HG02970 (cell line): ENCODE measurements around the gene FBRS.
"Not testable (repeated sequence)": the region's sequence is repeated elsewhere in the genome, so short reads cannot be mapped to it uniquely, and the experiment has no call there.

Experiments used
- ATAC-seq: cut with Tn5 transposase; IDR thresholded peaks from one replicate; pipeline ENCODE4 v1.9.1; 2021; ENCODE audit warnings: mild to moderate bottlenecking, moderate library complexity, moderate number of reproducible peaks; ENCODE audit not compliant: unreplicated experiment, low FRiP score

The FBRS gene

DNA sequence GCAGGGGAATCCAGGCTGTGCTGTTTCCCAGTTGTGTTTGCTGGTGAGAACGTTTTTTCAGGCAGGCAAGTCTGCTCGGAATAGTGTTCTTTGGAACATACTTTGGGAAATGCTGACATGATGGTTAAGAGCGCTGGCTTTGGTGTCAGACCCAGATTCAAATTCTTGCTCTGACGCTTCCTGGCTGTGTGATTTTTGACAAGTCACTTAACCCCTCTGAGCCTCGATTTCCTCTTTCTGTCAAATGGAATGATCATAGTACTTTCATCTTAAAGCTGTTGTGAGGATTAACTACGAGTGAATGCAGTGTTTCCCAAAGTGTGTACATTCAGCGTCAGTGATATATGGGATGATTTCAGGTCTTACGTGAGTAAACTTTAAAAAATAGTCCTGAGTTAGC lies 4.8 kb downstream of the FBRS start:
- ATAC-seq, result no peak

DNA sequence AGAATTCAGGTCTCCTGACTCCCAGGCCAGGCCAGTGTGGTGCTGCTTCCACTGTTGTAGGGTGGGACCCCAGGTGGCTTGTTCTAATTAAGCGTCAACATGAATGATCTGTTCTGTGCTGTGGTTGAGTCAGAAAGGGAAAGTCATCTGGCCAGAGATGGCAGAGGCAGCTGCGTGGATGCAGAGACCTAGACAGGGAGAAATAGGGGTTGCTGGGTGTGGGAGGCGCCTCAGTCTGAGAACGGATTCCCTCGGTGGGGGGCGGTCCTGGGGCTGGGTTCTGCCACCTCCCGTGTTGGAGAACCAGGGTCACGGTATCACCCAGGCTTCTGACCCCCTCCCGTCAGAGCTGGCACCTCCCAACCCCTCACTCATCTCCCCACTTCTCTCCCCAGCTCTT lies 5.6 kb downstream of the FBRS start:
- no peak for ATAC-seq

DNA sequence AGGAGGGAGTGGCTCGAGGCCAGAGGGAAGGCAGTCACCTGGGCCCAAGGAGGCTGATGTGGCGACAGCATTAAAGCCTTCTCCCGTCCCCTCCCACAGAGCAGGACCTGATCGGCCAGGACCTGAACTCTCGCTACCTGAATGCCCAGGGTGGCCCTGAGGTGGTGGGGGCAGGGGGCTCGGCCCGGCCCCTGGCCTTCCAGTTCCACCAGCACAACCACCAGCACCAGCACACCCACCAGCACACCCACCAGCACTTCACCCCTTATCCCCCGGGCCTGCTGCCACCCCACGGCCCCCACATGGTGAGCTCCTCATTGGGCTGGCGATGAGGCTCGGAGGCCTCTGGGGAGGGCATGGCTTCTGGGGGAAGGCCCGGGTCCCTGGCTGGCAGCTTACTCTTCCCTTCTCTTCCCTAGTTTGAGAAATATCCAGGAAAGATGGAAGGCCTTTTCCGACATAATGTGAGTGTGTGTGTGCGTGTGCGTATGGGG lies 6.4 kb downstream of the FBRS start:
- no peak for ATAC-seq

DNA sequence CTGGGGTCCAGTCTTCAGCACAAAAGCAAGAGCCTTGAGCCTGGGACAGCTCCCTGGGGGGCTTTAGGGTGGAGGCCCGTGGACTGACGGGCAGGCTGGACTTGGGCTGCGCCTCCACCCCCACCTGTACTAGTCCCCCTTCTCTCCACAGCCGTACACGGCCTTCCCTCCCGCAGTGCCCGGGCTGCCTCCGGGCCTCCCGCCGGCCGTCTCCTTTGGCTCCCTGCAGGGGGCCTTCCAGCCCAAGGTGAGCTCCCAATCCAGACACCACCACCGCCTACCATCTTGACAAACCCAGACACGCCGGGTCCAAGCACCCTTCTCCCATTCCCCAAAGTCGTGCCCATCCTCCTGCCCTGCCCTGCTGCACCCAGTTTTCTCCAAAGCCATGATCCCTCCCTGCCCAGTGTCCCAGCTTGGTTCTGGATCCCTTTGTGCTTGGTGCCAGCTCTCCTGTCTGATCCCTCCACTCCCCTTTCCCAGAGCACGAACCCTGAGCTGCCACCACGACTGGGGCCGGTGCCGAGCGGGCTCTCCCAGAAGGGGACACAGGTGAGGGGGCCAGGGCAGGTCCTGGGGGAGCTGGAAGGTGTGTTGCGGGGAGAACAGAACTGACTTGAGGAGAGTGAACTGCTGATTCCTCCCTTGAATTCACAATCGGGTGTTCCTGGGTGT lies 7.1 kb downstream of the FBRS start:
- ATAC-seq, result no peak

DNA sequence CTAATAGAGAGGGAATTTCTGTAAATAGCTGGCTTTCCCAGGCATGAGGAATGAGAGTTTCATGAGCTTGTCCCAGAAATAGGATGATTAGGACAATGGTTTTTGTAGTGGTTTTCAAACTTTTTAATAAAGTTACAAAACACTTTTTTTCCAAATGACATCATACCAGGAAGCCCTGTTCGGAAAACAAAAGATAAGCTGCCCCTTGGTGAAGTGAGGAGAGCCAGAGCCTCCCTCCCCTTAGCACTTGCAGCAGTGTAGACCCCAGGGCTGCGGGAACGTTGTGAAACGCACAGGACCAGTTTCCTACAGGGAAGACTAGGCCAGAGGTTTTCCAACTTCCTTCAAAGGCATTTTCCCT lies 7.6 kb downstream of the FBRS start:
- no peak for ATAC-seq

DNA sequence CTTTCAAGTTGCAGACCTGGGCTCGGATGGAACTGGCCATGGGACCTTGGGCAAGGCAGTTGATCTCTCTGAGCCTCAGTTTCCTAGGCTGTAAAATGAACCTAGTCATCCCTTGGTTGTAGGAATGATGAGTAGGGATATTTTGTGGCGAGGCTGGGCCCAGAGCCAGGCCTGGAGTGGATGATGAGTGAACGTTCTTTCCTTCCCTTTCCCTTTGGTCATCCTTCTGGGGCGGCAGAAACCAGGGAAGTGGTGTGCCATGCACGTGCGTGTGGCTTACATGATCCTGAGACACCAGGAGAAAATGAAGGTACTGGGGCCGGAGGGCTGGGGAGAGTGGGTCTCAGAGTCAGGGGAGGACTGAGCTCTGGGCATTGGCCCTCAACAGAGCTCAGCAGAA lies 8.4 kb downstream of the FBRS start:
- no peak for ATAC-seq

DNA sequence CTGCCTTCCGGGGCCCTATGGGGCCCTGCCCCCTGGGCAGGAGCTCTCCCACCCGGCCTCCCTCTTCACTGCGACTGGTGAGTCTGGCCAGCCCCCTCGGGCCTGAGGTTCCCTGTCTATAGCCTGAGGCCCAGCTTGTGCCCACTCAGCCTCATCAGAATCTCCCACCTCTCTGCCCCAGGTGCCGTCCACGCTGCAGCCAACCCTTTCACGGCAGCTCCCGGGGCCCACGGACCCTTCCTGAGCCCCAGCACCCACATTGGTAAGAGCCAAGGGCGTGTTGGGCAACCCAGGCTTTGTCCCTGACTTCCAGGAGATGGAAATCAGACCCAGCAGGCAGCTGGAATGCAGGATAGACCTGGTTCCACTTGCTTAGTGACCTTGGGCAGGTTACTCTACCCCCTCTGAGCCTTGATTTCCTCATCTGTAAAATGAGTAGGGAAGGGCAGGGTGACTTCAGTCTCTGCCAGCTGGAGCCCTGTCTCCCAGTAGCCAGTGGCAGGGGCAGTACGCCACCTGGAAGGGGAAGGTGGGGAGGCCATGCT lies 9.2 kb downstream of the FBRS start:
- no peak for ATAC-seq

DNA sequence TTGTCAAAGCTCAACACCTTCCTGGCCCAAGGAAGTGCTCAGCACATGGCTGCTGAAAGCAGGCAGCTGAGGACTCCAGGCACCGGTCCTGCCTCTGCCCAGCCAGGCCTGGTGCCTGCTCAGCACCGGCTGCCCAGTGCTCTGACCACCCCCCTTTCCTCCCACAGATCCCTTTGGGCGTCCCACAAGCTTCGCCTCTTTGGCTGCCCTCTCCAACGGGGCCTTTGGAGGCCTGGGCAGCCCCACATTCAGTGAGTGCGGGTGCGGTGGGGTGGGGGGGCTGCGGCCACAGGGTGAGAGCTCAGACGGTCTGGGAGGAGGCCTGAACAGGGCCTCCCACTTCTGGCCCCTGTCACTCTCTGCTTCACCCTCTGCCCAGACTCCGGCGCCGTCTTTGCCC lies 10.2 kb downstream of the FBRS start:
- ATAC-seq, result no peak

DNA sequence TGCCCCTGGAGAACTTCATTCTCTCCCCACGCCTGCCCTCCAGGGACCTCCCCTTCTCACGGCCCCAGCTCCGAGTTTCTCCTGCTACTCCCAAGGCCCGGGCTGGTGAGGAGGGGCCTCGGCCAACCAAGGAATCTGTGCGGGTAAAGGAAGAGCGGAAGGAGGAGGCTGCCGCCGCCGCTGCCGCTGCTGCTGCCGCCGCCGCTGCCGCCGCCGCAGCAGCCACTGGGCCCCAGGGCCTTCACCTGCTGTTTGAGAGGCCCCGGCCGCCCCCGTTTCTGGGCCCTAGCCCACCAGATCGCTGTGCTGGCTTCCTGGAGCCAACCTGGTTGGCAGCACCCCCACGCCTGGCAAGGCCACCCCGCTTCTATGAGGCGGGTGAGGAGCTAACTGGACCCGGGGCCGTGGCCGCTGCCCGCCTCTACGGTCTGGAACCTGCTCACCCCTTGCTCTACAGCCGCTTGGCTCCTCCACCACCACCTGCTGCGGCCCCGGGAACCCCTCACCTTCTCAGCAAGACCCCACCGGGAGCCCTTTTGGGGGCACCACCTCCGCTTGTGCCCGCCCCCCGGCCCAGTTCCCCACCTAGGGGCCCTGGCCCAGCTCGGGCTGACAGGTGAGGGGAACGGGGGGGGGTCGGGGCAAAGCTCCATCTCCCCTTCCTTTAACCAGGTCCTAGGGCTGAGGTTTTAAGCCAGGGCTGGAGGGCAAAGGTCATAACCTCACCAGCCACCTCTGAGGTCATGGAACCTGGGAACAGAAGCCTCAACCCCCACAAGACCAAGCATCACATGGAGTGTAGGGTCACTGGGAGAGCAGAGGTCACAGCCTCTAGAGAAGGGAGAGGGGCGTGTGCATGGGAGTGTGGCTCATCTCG lies 11.0 kb downstream of the FBRS start:
- no peak for ATAC-seq

DNA sequence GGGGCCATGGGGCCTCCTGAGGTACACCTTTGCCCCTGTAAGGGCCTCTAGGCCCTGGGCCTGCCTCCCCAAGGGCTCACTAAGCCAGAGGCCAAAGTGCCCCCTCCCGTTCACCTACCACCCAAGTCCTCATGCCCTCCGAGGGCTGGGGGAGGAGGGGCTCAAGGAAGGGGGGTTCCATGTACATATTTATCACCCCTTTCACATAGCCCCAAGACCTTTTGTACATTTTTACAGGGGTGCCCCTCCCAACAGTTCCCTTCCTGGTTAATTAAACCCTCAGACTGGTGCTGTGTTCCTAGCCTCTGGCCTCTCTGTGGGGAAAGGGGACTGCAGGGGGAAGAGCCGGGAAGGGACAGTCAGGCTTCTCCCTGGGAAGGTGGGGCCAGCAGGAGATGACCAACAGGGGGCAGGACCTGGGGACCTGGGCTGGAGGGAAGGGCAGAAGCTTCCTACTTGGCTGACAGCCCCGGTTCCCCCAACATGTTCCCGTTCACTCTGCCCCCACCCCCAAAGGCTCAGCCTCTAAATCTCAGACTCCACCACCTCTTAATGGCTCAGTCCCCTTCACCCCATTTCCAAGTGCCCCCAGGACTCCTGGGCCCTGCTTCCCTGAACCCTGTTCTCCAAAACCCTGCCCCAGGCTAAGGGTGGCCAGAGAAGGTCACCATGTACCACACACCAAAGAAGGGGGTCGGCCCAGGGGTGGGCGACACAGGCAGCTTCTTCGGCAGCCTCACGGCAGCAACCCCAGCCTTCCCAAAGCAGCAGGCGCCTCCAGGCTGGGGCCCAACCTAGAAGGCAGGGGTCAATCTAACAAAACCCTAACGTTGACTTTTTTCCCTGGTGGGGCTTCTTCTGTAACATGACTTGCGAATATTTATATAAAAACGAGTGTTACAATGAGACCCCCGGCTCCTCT lies 11.9 kb downstream of the FBRS start:
- no peak for ATAC-seq

DNA sequence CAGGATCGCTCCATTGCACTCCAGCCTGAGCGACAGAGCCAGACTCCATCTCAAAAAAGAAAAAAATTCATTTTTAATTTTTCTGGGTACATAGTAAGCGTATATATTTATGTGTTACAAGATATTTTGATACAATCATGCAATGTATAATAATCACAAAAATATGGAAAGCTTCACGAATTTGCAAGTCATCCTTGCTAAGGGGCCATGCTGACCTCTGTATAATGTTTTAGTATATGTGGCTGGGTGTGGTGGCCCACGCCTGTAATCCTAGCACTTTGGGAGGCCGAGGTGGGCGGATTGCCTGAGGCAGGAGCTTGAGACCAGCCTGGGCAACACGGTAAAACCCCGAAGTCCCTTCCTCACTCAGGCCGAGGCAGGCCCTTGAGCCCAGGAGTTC lies 16.9 kb downstream of the FBRS start:
- ATAC-seq, result no peak

DNA sequence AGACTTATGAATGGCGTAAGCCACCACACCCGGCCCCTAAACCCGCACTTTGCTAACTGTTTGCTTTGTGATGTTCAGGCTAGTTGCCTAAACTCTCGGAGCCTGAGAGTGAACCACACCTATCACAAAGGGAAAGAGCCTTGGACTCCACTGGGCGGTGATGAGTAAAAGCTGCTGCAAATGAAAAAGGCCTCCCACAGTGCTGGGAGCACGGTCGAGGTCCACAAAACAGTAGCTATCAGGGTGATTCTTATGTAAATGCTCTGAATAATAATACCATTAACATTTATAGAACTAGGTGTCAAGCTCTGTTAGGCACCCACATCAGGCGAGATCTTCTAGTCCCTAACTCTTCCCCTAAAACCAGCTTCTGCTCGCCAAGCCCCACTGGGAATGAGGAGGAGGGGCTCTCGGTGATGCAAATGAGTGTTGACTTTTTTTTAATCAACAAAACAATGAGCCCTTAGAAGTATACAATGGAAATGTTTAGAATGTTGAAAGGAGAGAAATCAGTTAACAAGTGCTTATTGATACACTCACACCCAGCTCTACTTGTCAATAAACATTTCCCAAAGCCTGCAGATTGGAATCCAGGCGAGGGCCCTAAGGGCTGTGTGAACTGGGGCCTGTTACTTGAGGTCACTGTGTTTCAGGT lies 19.8 kb downstream of the FBRS start:
- ATAC-seq, result no peak

DNA sequence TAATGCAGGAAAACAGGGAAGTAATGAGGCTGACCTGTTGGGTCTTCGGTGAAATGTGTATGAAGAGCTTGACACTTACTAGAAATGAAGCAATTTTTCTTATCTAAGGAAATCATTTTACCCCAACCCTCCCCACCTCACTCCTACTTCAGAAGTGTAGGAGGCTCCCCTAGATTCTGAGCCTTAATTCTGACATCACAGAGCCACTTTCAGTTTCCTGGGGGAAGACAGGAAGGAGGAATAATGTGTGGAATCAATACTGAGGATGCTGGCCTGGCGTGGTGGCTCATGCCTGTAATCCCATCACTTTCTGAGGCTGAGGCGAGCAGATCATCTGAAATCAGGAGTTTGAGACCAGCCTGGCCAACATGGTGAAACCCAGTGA lies 20.3 kb downstream of the FBRS start:
- no peak for ATAC-seq

DNA sequence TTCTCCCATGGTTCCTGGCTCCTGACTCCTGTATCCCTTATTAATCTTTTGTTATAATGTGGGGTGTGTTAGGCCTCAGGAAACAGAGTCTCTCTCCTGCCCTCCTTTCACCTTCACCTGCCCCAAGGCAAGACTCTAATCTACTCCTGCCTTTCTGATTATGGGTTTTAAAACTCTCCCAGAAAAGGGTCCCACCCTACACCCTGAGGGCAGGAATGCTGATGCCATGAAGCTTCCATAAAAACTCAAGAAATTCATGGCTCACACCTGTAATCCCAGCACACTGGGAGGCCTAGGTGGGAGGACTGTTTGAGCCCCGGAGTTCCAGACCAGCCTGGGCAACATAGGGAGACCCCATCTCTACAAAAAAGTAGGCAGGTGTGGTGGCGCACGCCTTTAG lies 22.1 kb downstream of the FBRS start:
- no peak for ATAC-seq

DNA sequence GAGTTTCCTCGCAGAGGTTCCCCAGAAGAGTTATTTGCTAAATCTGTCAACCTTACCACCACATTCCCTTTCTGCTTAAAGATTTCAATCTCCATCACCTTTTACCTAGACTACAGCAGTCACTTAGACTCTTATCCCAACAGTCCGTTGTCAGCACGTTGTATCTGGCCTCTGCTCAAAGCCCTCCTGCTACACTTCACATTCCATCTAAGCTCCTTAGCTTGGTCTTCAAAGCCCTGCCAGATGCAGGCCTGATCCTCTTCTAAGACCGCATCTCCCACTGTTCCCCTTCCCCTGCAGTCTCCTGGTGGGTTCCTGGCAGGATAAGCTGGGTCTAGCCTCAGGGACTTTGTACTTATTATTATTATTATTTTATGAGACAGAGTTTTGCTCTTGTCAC lies 30.5 kb downstream of the FBRS start:
- no peak for ATAC-seq

DNA sequence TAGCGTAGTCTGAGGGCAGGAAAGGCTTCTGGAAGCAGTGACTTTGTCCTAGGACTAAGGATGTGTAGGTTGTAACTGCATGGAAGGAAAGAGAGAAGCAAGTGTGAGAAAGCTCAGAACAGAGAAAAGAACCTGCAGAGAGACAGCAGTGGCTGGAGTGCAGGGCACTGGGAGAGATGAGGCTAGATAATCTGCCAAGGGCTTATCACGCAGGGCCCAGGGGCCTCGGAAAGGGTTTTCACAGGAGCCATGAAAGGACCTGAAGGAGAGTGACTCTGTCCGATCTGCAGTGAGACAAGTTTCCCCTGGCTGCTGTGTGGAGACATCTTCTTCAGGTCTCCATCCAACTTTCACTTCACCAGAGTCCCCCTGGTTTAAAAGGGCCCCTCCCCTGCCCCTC lies 33.7 kb downstream of the FBRS start:
- no peak for ATAC-seq

DNA sequence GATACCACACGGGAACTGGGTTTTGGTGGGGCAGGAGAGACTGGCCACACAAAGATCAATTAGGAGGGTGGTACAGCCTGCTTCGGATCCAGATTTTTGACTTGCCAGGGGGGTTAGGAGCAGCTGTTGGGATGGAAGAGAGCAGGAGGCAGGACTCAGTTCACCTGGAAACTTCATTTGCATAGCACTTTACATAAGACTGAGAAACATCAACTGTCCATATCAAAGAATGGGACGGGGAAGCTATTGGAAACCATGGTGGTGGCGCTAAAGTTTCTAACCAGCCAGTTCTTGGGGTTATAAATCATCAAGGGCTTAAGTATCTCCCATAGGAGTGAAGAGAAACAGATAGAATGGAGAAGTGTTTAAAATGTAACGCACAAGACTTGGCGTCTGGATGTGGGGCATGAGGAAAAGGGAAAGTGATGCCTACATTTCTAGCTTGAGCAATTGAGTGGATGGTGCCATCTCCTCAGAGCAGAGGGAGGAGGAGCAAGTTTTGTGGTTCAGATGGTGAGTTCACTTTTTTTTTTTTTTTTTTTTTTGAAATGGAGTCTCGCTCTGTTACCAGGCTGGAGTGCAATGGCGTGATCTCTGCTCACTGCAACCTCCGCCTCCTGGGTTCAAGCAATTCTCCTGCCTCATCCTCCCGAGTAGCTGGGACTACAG lies 34.3 kb downstream of the FBRS start:
- no peak for ATAC-seq

DNA sequence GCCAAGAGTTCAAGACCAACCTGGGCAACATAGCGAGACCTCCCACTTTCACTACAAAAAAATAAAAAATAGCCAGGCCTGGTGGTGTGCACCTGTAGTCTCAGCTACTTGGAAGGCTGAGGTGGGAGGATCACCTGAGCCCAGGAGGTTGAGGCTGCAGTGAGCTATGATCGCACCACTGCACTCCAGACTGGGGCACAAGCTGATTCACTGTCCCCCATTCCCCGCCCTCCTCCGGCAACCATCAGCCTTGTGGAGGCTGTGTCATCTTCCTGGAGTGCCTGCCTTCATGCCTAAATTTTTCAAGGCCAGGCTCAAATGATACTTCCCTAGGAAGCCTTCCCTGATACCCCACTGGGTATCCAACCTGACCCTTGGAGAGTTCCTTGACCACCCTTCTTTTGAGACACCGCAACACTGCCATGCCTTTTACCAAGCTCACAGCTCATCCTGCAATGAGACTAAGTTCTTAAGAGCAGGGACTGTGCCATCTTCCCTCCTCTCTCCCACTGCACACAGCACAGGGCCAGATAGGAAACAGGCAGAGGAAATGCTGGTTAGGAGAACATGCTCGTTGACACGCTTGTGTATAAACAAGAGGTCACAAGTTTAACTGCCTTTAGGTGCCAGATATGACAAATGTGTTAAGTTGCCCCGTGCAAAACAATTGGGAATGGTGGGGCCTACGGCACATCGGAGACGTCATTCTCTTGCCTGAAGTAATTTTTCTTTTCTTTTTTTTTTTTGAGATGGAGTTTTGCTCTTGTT lies 36.9 kb downstream of the FBRS start:
- ATAC-seq, result no peak

DNA sequence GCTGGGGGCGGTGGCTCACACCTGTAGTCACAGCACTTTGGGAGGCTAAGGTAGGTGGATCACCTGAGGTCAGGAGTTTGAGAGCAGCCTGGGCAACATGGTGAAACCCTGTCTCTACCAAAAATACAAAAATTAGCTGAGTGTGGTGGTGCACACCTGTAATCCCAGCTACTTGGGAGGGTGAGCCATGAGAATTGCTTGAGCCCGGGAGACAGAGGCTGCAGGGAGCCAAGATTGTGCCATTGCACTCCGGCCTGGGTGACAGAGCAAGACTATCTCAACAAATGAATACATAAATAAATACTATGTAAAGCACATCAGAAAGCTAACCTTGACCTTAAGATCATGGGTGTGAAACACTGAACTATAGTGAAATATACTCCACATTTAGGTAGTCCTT lies 38.4 kb downstream of the FBRS start:
- not testable (repeated sequence) for ATAC-seq
